Body of pancreas (tissue), 4 donors: ENCODE measurements around the gene ZNF532. TPM values are rescaled to one million over a fixed set of nuclear protein-coding genes. Genes with fewer than 3 reads are reported as not detected.

ENCODE experiments used
- ATAC-seq: fragments of 150-250 bp; one replicate; pipeline ENCODE4 v1.9.1; 2016
- DNase-seq, 4 donors: peaks; one replicate each; pipeline ENCODE4 v3.0.0-alpha.2; 2019
- H3K27ac ChIP-seq, 4 donors: fragments of 200-600 bp; sonication (generic); 1 replicate in 3 of 4; 2 replicates in 1 of 4; pipeline versions ENCODE4 v1.5.1 to v1.6.1; 2016 to 2019; ENCODE audit warnings: mild to moderate bottlenecking in 1 of 4, mixed read lengths in 1 of 4, moderate library complexity in 1 of 4
- H3K27me3 ChIP-seq, 2 donors: fragments of 200-600 bp; sonication (generic); one replicate each; pipeline ENCODE4 v1.6.0; 2016; ENCODE audit warnings: mild to moderate bottlenecking in 1 of 2
- H3K36me3 ChIP-seq, 2 donors: fragments of 200-600 bp; sonication (generic); replicated peaks in 1 of 2; 2 replicates each; pipeline ENCODE4 v1.5.1; 2016; ENCODE audit warnings: low read depth in 2 of 2; ENCODE audit not compliant: insufficient read depth in 1 of 2
- H3K4me1 ChIP-seq: fragments of 200-600 bp; sonication (generic); one replicate; pipeline ENCODE4 v1.6.0; 2016
- H3K4me3 ChIP-seq, 2 donors: fragments of 200-600 bp; sonication (generic); 1 replicate in 1 of 2; 2 replicates in 1 of 2; pipeline ENCODE4 v1.5.1; 2016 to 2019
- H3K9me3 ChIP-seq, 3 donors: fragments of 200-600 bp; sonication (generic); 1 replicate in 2 of 3; 2 replicates in 1 of 3; pipeline ENCODE4 v1.5.1; 2016
- POLR2A ChIP-seq, 3 donors: fragments of 450-650 bp; IDR thresholded peaks; one replicate each; pipeline ENCODE4 v1.6.1; 2016; ENCODE audit warnings: antibody characterized with exemption in 3 of 3, mild to moderate bottlenecking in 2 of 3
- WGBS, 2 donors: methylation state at CpG; one replicate each; pipeline ENCODE4 v1.1.5; 2017; 5-methylcytosine and 5-hydroxymethylcytosine counted together
- intact Hi-C: fragments of 100-400 bp; cut with DNase I; formaldehyde crosslinking; loops from one replicate; pipeline ENCODE4 v1.15.1; 2023
- total RNA-seq, 2 donors: library from RNA; depleted of rRNA; stranded (reverse); fragments of >200 nt; gene quantifications; one replicate each; pipeline ENCODE4 v1.1.0, GENCODE V29; 2016
- TF ChIP-seq, protein P1 (sequence below), 7 experiments: fragments of 450-650 bp in 4 of 7; fragments of 200-600 bp in 3 of 7; sonication (generic) in 3 of 7; IDR thresholded peaks; one replicate each; pipeline ENCODE4 v1.5.1; 2016 to 2019; ENCODE audit warnings: antibody characterized with exemption in 7 of 7

The ZNF532 gene
- total RNA-seq, 2 donors from 2014 or later = 12.2 to 52.1 TPM

GRCh38 chr18:58900015-58900649 is 35.5 kb downstream of the ZNF532 start:
- intact Hi-C loops = no loop called here
- H3K36me3 ChIP-seq = no peaks in the 10 kb centered on the region
- DNase-seq (no peak), ATAC-seq (no peak)
- H3K4me3 ChIP-seq = no peak overlapping the region
- H3K27ac ChIP-seq = no peak overlapping the region
- no peaks in the 10 kb centered on the region for H3K9me3 ChIP-seq
- H3K27me3 ChIP-seq = no peaks in the 10 kb centered on the region
- H3K4me1 ChIP-seq = no peaks in the 10 kb centered on the region
- no peak for TF ChIP-seq POLR2A (IDR thresholded peaks at IDR 0.05)
- TF ChIP-seq, protein P1, sequence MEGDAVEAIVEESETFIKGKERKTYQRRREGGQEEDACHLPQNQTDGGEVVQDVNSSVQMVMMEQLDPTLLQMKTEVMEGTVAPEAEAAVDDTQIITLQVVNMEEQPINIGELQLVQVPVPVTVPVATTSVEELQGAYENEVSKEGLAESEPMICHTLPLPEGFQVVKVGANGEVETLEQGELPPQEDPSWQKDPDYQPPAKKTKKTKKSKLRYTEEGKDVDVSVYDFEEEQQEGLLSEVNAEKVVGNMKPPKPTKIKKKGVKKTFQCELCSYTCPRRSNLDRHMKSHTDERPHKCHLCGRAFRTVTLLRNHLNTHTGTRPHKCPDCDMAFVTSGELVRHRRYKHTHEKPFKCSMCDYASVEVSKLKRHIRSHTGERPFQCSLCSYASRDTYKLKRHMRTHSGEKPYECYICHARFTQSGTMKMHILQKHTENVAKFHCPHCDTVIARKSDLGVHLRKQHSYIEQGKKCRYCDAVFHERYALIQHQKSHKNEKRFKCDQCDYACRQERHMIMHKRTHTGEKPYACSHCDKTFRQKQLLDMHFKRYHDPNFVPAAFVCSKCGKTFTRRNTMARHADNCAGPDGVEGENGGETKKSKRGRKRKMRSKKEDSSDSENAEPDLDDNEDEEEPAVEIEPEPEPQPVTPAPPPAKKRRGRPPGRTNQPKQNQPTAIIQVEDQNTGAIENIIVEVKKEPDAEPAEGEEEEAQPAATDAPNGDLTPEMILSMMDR (IDR thresholded peaks at IDR 0.05) = no peak
- WGBS, 2 donors = 86 to 88% methylated on average over 11 of the region's 11 CpGs

DNA sequence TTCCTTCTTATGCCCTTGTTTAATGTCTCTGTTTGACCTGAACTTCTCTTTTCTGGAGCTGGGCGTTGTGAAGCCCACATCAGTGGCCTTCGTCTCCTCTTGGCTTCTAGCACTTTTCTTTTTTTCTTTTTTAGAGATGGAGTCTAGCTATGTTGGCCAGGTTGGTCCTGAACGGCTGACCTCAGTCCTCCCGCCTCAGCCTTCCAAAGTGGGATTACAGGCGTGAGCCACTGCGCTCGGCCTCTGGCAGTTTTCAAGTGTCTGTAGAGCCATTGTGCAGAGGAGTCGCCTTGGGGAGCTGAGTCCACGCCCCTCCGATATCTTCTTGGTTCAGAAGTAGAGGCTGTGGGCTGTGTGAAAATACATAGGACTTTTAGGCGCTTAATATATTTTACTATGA is 36.5 kb downstream of the ZNF532 start:
- no peak for DNase-seq
- no peak for ATAC-seq
- H3K27me3 ChIP-seq = no peaks in the 10 kb centered on the region

GRCh38 chr18:58901783-58902182 is 37.1 kb downstream of the ZNF532 start:
- H3K4me1 ChIP-seq = no peaks in the 10 kb centered on the region
- H3K9me3 ChIP-seq = no peaks in the 10 kb centered on the region
- no peaks in the 10 kb centered on the region for H3K27me3 ChIP-seq
- intact Hi-C loops = no loop called here
- WGBS, 2 donors = 80 to 86% methylated on average over 3 to 7 of the region's 7 CpGs
- H3K4me3 ChIP-seq = no peak overlapping the region
- H3K36me3 ChIP-seq = no peaks in the 10 kb centered on the region
- DNase-seq (no peak), ATAC-seq (no peak)
- no peak overlapping the region for H3K27ac ChIP-seq
- no peak for TF ChIP-seq POLR2A (IDR thresholded peaks at IDR 0.05)
- TF ChIP-seq, protein P1 (IDR thresholded peaks at IDR 0.05) = no peak

More for the DNA sequence above, 36.5 kb downstream of the ZNF532 start:
- intact Hi-C loops = no loop called here
- Histone ChIP-seq H3K36me3 (no peaks in the 10 kb centered on the region), H3K4me1 (no peaks in the 10 kb centered on the region), H3K27ac (no peak overlapping the region), H3K9me3 (no peaks in the 10 kb centered on the region), H3K4me3 (no peak overlapping the region)
- TF ChIP-seq, protein P1 (IDR thresholded peaks at IDR 0.05) = no peak
- TF ChIP-seq POLR2A (IDR thresholded peaks at IDR 0.05) = no peak
- 87 to 88% methylated on average over 11 of the region's 11 CpGs for WGBS, 2 donors

DNA sequence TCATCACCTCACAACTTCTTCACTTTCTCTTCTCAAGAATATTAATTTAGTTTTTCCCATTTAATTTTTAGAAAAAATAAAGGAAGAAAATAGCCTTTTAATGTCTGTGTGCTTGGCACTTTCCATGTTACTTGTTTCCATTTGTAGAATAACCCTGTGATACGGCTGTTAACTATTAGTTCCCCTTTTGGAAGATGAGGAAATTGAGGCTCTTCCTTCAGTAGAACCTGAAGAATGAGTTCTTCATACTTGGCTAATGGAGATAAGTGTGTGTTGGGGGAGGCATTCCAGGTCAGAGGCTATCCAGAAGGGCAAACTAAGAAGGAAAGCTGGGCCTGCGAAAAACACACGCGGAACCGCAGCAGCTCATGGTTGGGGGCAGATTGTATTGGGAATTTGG is 38.3 kb downstream of the ZNF532 start:
- no peak overlapping the region for H3K27ac ChIP-seq
- no peaks in the 10 kb centered on the region for H3K9me3 ChIP-seq
- WGBS, 2 donors = 79 to 87% methylated on average over 5 of the region's 5 CpGs
- DNase-seq (no peak), ATAC-seq (no peak)
- no peaks in the 10 kb centered on the region for H3K36me3 ChIP-seq
- TF ChIP-seq POLR2A (IDR thresholded peaks at IDR 0.05) = no peak
- TF ChIP-seq, protein P1 (IDR thresholded peaks at IDR 0.05) = no peak
- no peak overlapping the region for H3K4me3 ChIP-seq
- intact Hi-C loops = no loop called here
- no peaks in the 10 kb centered on the region for H3K4me1 ChIP-seq
- no peaks in the 10 kb centered on the region for H3K27me3 ChIP-seq

DNA sequence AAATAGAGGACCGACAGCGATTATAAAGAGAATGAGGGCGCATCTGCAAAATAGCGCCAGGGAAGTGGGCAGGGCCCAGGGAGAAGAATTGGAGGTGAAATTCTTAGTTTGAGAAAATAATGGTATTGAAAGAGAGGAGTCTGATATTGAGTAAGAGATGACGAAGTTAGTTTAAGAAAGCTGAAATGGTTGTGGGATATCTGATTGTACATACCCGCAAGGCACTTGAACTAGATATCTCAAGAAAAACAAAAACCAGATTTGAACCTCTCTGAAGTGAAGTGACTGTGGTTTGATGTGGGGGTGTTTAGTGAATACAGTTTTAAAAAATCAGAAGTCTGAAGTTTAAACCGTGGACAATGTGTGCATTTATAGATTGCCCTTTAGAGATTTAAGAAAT is 38.9 kb downstream of the ZNF532 start:
- no peak overlapping the region for H3K4me3 ChIP-seq
- no peaks in the 10 kb centered on the region for H3K36me3 ChIP-seq
- TF ChIP-seq POLR2A (IDR thresholded peaks at IDR 0.05) = no peak
- TF ChIP-seq, protein P1 (IDR thresholded peaks at IDR 0.05) = no peak
- intact Hi-C loops = no loop called here
- 86 to 88% methylated on average over 7 of the region's 7 CpGs for WGBS, 2 donors
- H3K4me1 ChIP-seq = no peaks in the 10 kb centered on the region
- no peaks in the 10 kb centered on the region for H3K9me3 ChIP-seq
- no peak overlapping the region for H3K27ac ChIP-seq
- DNase-seq (no peak), ATAC-seq (no peak)
- H3K27me3 ChIP-seq = no peaks in the 10 kb centered on the region
